Measurements from ENCODE around the gene ST6GALNAC5.

ST6GALNAC5 gene

GRCh38 chr1:76933847-76934815 lies 66.9 kb downstream of the ST6GALNAC5 start:
- no peak for TF ChIP-seq CTCF (IDR thresholded peaks at IDR 0.05; ENCODE audit: low read length, missing control alignments)

GRCh38 chr1:76938304-76938703 lies 71.0 kb downstream of the ST6GALNAC5 start:
- DNase-seq (ENCODE audit: low read depth), result no peak
- no peak for TF ChIP-seq CTCF (IDR thresholded peaks at IDR 0.05; ENCODE audit: low read length, missing control alignments)
- no peak overlapping the region for H3K4me3 ChIP-seq (replicated peaks; ENCODE audit: low read depth, low read length)

More at GRCh38 chr1:76933847-76934815, 66.9 kb downstream of the ST6GALNAC5 start:
- no peak overlapping the region for H3K4me3 ChIP-seq (replicated peaks; ENCODE audit: low read depth, low read length)
- DNase-seq (ENCODE audit: low read depth), result no peak

GRCh38 chr1:76939050-76939816 lies 72.0 kb downstream of the ST6GALNAC5 start:
- H3K4me3 ChIP-seq (replicated peaks; ENCODE audit: low read depth, low read length), result no peak overlapping the region
- TF ChIP-seq CTCF (IDR thresholded peaks at IDR 0.05; ENCODE audit: low read length, missing control alignments), result no peak
- peak; percentile 14 for DNase-seq (ENCODE audit: low read depth)

GRCh38 chr1:76939817-76940216 lies 72.5 kb downstream of the ST6GALNAC5 start:
- no peak overlapping the region for H3K4me3 ChIP-seq (replicated peaks; ENCODE audit: low read depth, low read length)
- TF ChIP-seq CTCF (IDR thresholded peaks at IDR 0.05; ENCODE audit: low read length, missing control alignments), result no peak
- no peak for DNase-seq (ENCODE audit: low read depth)

- no peak for TF ChIP-seq CTCF (IDR thresholded peaks at IDR 0.05; ENCODE audit: low read length, missing control alignments)
- no peak overlapping the region for H3K4me3 ChIP-seq (replicated peaks; ENCODE audit: low read depth, low read length)
- no peak for DNase-seq (ENCODE audit: low read depth)
Observed at GRCh38 chr1:76940571-76941335, 73.5 kb downstream of the ST6GALNAC5 start.

- DNase-seq (ENCODE audit: low read depth), result peak; percentile 11
- H3K4me3 ChIP-seq (replicated peaks; ENCODE audit: low read depth, low read length), result no peak overlapping the region
- no peak for TF ChIP-seq CTCF (IDR thresholded peaks at IDR 0.05; ENCODE audit: low read length, missing control alignments)
Observed at GRCh38 chr1:76942549-76942948, 75.3 kb downstream of the ST6GALNAC5 start.

Measured in fibroblast of pulmonary artery (primary cell).